Ascending aorta (tissue), 2 donors: Measurements from ENCODE around the gene TRIOBP. TPM values are rescaled to one million over a fixed set of nuclear protein-coding genes. Genes with fewer than 3 reads are reported as not detected.

Experiments used
- DNase-seq, 2 donors: peaks; one replicate each; pipeline ENCODE4 v3.0.0-alpha.2; 2019; ENCODE audit warnings: low spot score in 2 of 2
- H3K27ac ChIP-seq, 2 donors: fragments of 200-600 bp; sonication (generic); one replicate each; pipeline ENCODE4 v1.5.1; 2016 to 2017; ENCODE audit warnings: mild to moderate bottlenecking in 1 of 2
- H3K27me3 ChIP-seq: fragments of 200-600 bp; sonication (generic); one replicate; pipeline ENCODE4 v1.5.1; 2017
- H3K36me3 ChIP-seq, 2 donors: fragments of 200-600 bp; sonication (generic); one replicate each; pipeline ENCODE4 v1.5.1; 2016
- H3K4me1 ChIP-seq, 2 donors: fragments of 200-600 bp; sonication (generic); one replicate each; pipeline ENCODE4 v1.5.1; 2016 to 2017; ENCODE audit warnings: mild to moderate bottlenecking in 1 of 2
- H3K4me3 ChIP-seq, 2 donors: fragments of 200-600 bp; sonication (generic); one replicate each; pipeline ENCODE4 v1.5.1; 2016 to 2017; ENCODE audit warnings: mild to moderate bottlenecking in 1 of 2
- H3K9me3 ChIP-seq, 2 donors: fragments of 200-600 bp; sonication (generic); one replicate each; pipeline ENCODE4 v1.5.1; 2016
- CTCF ChIP-seq, 3 experiments: fragments of 200-600 bp in 2 of 3; fragments of 450-650 bp in 1 of 3; sonication (generic) in 2 of 3; IDR thresholded peaks; one replicate each; pipeline ENCODE4 v1.5.1; 2016 to 2019; ENCODE audit warnings: antibody characterized with exemption in 3 of 3, mild to moderate bottlenecking in 1 of 3, moderate library complexity in 1 of 3
- intact Hi-C: fragments of 100-400 bp; cut with DNase I; formaldehyde crosslinking; loops from one replicate; pipeline ENCODE4 v1.15.1; 2023
- total RNA-seq: library from RNA; depleted of rRNA; stranded (reverse); fragments of >200 nt; gene quantifications from one replicate; pipeline ENCODE4 v1.1.0, GENCODE V29; 2016

Gene TRIOBP
- total RNA-seq, 1 donor from 2014 or later: 253 TPM

DNA sequence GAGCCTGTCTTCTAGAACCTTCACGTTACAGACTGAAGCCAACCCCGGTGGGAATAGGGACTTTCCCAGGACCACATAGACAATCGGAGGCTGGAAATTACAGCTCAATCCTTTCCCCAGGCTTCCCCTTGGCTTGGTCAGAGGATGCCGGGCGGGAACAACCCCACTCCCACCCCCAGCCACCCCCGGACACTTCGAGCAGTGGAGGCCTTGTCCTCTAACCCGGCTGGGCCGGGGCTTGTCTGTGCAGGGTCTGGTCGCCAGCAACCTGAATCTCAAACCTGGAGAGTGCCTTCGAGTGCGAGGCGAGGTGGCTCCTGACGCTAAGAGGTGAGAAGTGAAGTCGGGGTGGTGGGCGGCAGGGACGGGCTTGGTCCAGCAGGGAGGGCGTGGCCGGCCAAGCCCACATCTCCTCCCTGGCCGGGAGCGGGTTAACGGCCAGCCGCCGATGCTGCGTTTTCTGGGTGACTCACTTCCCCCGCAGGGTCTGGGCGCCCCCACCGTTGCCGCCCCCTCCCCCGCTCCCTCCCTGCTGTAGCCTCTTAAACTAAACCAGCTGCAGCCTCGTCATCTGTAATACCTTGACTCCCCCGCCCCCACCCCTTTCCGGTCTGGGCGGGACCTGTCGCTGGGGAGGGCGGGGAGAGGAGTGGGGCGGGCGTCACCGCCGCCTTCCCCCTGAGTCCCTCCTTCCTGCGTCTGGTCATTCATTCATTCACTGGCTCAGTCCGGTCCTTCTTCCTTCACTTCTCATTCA, 19.9 kb upstream of the TRIOBP start:
- Histone ChIP-seq H3K4me1 (peaks cover 15 to 30% of the 10 kb centered on the region in 2 donors), H3K9me3 (no peaks in the 10 kb centered on the region), H3K4me3 (peak overlapping the region; percentile 58 to 81), H3K27me3 (no peaks in the 10 kb centered on the region), H3K27ac (peak overlapping the region; percentile 91 to 94), H3K36me3 (peaks cover 25 to 28% of the 10 kb centered on the region in 2 donors)
- DNase-seq: peak; percentile 93 to 97
- intact Hi-C loops: loop anchor here (2.0 to 5.0 kb wide), 3 partner anchors 68 to 130 kb away; partner anchors contain the start of genes CDC42EP1 and GGA1
- no peak for TF ChIP-seq CTCF (IDR thresholded peaks at IDR 0.05)

- H3K27me3 ChIP-seq: no peaks in the 10 kb centered on the region
- H3K9me3 ChIP-seq: no peaks in the 10 kb centered on the region
- H3K36me3 ChIP-seq: peaks cover 25 to 28% of the 10 kb centered on the region in 2 donors
- DNase-seq: no peak
- H3K4me1 ChIP-seq: peaks cover 15 to 30% of the 10 kb centered on the region in 2 donors
- intact Hi-C loops: loop anchor here (2.0 to 5.0 kb wide), 3 partner anchors 69 to 130 kb away; partner anchors contain the start of genes CDC42EP1 and GGA1
- peak overlapping the region; percentile 58 to 81 for H3K4me3 ChIP-seq
- TF ChIP-seq CTCF (IDR thresholded peaks at IDR 0.05): no peak
- H3K27ac ChIP-seq: peak overlapping the region; percentile 91 to 94
These were observed 19.3 kb upstream of the TRIOBP start for GRCh38 chr22:37677493-37677974.

DNA sequence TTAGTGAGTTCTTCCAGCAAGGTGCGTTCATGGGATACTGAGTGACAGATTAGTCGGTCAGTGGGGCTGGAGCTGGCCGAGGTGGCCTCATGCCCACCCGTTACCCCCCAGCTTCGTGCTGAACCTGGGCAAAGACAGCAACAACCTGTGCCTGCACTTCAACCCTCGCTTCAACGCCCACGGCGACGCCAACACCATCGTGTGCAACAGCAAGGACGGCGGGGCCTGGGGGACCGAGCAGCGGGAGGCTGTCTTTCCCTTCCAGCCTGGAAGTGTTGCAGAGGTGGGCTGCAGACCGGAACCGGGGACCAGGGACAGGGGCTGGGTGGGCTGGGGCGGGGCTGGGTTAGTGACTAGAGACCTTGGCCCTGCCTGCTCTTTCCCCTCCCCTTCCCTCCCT, 18.5 kb upstream of the TRIOBP start:
- intact Hi-C loops: loop anchor here (5.0 kb wide), 2 partner anchors 116 to 131 kb away; partner anchors contain the start of gene CDC42EP1
- Histone ChIP-seq H3K36me3 (peaks cover 25 to 28% of the 10 kb centered on the region in 2 donors), H3K27ac (peak overlapping the region in 1 of 2 donors; percentile 94), H3K9me3 (no peaks in the 10 kb centered on the region), H3K27me3 (no peaks in the 10 kb centered on the region), H3K4me3 (peak overlapping the region in 1 of 2 donors; percentile 81), H3K4me1 (peaks cover 15 to 26% of the 10 kb centered on the region in 2 donors)
- no peak for DNase-seq
- TF ChIP-seq CTCF (IDR thresholded peaks at IDR 0.05): no peak

DNA sequence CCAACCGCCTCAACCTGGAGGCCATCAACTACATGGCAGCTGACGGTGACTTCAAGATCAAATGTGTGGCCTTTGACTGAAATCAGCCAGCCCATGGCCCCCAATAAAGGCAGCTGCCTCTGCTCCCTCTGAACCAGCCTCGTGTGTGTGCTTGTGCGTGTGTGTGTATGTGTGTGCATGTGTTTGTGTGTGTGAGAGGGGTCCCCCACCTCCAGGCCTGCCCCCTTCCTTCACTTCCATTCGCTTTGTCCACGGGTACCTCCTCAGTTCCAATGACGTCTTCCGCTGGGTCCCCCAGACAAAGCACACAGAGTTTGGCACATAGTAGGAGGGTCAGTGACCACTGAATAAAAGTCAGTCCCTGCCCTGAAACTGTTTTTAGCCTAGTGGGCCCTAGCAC, 17.2 kb upstream of the TRIOBP start:
- TF ChIP-seq CTCF (IDR thresholded peaks at IDR 0.05): no peak
- DNase-seq: no peak
- intact Hi-C loops: loop anchor here (2.0 to 5.0 kb wide), 4 partner anchors 19 to 132 kb away; partner anchors contain the start of gene CDC42EP1
- H3K4me1 ChIP-seq: peaks cover 7 to 15% of the 10 kb centered on the region in 2 donors
- H3K36me3 ChIP-seq: peaks cover 25 to 28% of the 10 kb centered on the region in 2 donors
- H3K27ac ChIP-seq: no peak overlapping the region
- no peaks in the 10 kb centered on the region for H3K9me3 ChIP-seq
- no peak overlapping the region for H3K4me3 ChIP-seq
- H3K27me3 ChIP-seq: no peaks in the 10 kb centered on the region

DNA sequence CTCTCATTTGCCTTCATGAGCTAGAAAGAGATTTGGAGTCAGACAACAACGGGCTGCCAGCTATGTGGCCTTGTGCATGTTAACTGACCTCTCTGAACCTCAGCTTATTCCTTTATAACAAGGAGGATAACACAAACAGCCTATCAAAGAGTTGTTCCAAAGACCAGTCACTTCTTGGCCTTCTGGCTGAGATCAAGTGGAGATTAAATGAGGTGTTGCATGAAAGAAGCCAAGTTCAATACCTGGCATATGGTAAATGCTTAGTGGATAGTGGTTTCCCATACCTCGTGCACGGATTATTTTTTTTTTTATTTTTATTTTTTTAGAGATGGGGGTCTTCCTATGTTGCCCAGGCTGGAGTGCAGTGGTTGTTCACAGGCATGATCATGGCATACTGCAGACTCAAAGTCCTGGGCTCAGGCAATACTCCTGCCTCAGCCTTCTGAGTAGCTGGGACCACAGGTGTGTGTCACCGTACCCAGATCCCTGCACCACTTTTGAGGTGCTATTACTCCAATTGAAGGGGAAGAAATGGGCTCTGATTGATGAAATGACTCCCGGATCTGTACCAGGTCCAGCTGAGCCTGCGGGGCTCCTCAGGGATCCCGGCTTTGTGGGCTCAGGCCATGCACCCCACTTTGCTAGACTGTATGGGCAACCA, 16.5 kb upstream of the TRIOBP start:
- Histone ChIP-seq H3K27ac (no peak overlapping the region), H3K36me3 (peaks cover 25 to 28% of the 10 kb centered on the region in 2 donors), H3K4me3 (no peak overlapping the region), H3K4me1 (peaks cover 6 to 14% of the 10 kb centered on the region in 2 donors), H3K9me3 (no peaks in the 10 kb centered on the region), H3K27me3 (no peaks in the 10 kb centered on the region)
- intact Hi-C loops: loop anchor here (2.0 to 5.0 kb wide), 2 partner anchors 20 to 58 kb away; no protein-coding TSS in a partner anchor
- DNase-seq: no peak
- no peak for TF ChIP-seq CTCF (IDR thresholded peaks at IDR 0.05)
